ENCODE results near the gene WDTC1. TPM values are rescaled to one million over a fixed set of nuclear protein-coding genes. Genes with fewer than 3 reads are reported as not detected.

WDTC1 gene
- total RNA-seq, 1 experiment from 2014 or later: 37.1 TPM

DNA sequence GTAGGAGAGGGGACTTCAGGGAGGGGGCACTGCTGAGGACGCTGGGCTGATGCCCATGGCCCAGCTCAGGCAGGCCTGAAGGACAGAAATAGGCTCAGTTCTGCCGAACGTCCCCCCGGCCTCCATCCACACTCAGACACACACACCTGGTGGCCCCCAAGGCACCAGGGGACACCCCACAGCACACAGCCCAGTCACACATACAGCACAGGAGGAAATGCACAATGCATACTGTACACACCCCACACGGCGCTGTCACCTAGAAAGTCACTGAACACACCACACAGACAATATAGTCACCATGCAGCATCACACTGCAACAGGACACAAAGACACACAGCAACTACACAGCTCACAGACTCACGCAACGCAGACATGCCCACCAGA lies 108.0 kb downstream of the WDTC1 start:
- H3K36me3 ChIP-seq (ENCODE audit: low read depth): no peaks in the 10 kb centered on the region
- ChIA-PET POLR2A (ENCODE audit: unreplicated experiment) (interaction anchor here (0.6 kb wide), 1 partner anchor 21 kb away, joined by 7 read pairs; no protein-coding TSS in a partner anchor), CTCF (interaction anchor here (0.6 kb wide), 1 partner anchor 1531 kb away, joined by 3 read pairs; no protein-coding TSS in a partner anchor)
- H3K79me2 ChIP-seq (ENCODE audit: low read depth): no peaks in the 10 kb centered on the region
- TF ChIP-seq, protein P1, sequence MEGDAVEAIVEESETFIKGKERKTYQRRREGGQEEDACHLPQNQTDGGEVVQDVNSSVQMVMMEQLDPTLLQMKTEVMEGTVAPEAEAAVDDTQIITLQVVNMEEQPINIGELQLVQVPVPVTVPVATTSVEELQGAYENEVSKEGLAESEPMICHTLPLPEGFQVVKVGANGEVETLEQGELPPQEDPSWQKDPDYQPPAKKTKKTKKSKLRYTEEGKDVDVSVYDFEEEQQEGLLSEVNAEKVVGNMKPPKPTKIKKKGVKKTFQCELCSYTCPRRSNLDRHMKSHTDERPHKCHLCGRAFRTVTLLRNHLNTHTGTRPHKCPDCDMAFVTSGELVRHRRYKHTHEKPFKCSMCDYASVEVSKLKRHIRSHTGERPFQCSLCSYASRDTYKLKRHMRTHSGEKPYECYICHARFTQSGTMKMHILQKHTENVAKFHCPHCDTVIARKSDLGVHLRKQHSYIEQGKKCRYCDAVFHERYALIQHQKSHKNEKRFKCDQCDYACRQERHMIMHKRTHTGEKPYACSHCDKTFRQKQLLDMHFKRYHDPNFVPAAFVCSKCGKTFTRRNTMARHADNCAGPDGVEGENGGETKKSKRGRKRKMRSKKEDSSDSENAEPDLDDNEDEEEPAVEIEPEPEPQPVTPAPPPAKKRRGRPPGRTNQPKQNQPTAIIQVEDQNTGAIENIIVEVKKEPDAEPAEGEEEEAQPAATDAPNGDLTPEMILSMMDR (conservative IDR thresholded peaks at IDR 0.05): no peak
- no peaks in the 10 kb centered on the region for H3K27me3 ChIP-seq (ENCODE audit: insufficient read depth, low read depth)
- H3K9me3 ChIP-seq (ENCODE audit: insufficient read depth, low read depth): no peaks in the 10 kb centered on the region
- H3K27ac ChIP-seq: peak overlapping the region; percentile 34; the same call in 1 of the 2 replicates
- peak overlapping the region; percentile 70 for H3K4me3 ChIP-seq
- peaks cover 24% of the 10 kb centered on the region for H3K4me1 ChIP-seq (replicated peaks; ENCODE audit: insufficient read depth)
- DNase-seq: no peak
- H3K9me2 ChIP-seq (ENCODE audit: insufficient read depth): no peaks in the 10 kb centered on the region
- H3F3A ChIP-seq (ENCODE audit: insufficient read depth, low read depth): peaks cover 23% of the 10 kb centered on the region; the same call in 1 of the 2 replicates
- H3K4me2 ChIP-seq: peak overlapping the region; percentile 97
- H4K20me1 ChIP-seq (ENCODE audit: insufficient read depth): no peaks in the 10 kb centered on the region
- intact Hi-C loops (cut with micrococcal nuclease; ENCODE audit: unreplicated experiment): no loop called here
- TSS peak; percentile 76 for BruUV-seq (replicated peaks)
- H2AFZ ChIP-seq: peak overlapping the region; percentile 72; the same call in 1 of the 2 replicates

DNA sequence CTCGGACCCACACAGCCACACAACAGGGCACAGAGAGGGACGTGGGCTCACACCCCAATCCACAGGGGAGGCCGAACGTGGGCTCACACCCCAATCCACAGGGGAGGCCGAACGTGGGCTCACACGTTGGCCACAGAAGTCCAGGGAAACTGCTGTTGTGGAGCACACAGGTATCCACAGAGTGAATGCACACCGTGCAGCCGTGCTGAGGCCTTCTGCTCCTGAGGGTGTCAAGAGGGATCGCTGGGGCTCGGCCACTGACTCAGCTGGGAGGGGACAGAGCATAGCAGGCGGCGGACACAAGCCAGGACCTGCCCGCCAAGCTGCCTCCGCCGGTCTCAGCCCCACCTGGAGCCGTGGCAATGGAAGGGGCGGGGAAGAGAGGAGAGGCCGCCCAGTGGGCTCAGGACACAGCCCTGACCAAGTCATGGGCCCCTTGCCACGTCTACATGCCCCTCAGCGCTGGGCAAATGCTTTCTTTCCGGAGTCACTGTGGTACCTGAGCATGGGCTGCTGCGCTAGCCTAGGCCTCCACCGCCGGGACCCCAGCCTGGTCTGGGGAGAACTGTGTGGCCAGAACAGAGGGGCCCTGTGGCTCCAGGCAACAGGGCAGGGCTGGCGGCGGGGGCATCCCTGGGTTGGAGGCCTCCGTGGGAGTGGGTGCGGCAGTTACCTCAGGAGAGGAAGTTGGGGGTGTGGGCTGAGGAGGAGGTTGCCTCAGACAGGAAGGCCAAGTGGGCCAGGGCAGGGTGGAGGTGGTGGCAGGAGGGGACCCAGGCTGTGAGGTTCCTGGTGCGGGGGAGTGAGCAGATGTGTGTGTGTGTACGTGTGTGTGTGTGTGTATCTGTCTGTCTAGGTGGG lies 108.6 kb downstream of the WDTC1 start:
- Histone ChIP-seq H2AFZ (peak overlapping the region; percentile 75; the same call in 1 of the 2 replicates), H3K36me3 (ENCODE audit: low read depth) (no peaks in the 10 kb centered on the region), H3K9me2 (ENCODE audit: insufficient read depth) (no peaks in the 10 kb centered on the region), H3K27me3 (ENCODE audit: insufficient read depth, low read depth) (no peaks in the 10 kb centered on the region), H4K20me1 (ENCODE audit: insufficient read depth) (no peaks in the 10 kb centered on the region), H3K9me3 (ENCODE audit: insufficient read depth, low read depth) (no peaks in the 10 kb centered on the region), H3K79me2 (ENCODE audit: low read depth) (no peaks in the 10 kb centered on the region), H3K4me1 (replicated peaks; ENCODE audit: insufficient read depth) (peaks cover 24% of the 10 kb centered on the region), H3F3A (ENCODE audit: insufficient read depth, low read depth) (peaks cover 23% of the 10 kb centered on the region; the same call in 1 of the 2 replicates), H3K27ac (0 out of 2 replicates have a peak overlapping the region, but pooled peaks have one; percentile 37), H3K4me3 (peak overlapping the region; percentile 70), H3K4me2 (peak overlapping the region; percentile 97)
- peak; percentile 62 to 89 for DNase-seq
- intact Hi-C loops (cut with micrococcal nuclease; ENCODE audit: unreplicated experiment): loop anchor here (1.0 kb wide), 2 partner anchors 21 to 23 kb away; partner anchors contain the start of genes MAP3K6 and TMEM222
- TF ChIP-seq, protein P1 (conservative IDR thresholded peaks at IDR 0.05): no peak
- no peak for TF ChIP-seq EZH2 (IDR thresholded peaks at IDR 0.05; ENCODE audit: low read depth)
- no TSS peak for BruUV-seq (replicated peaks)
- ChIA-PET CTCF (interaction anchor here (0.6 to 1.6 kb wide), 2 partner anchors 42 to 1530 kb away, joined by 3 read pairs; no protein-coding TSS in a partner anchor), POLR2A (ENCODE audit: unreplicated experiment) (interaction anchor here (0.6 to 0.8 kb wide), 2 partner anchors 22 to 39 kb away, joined by 4 to 5 read pairs; no protein-coding TSS in a partner anchor)

DNA sequence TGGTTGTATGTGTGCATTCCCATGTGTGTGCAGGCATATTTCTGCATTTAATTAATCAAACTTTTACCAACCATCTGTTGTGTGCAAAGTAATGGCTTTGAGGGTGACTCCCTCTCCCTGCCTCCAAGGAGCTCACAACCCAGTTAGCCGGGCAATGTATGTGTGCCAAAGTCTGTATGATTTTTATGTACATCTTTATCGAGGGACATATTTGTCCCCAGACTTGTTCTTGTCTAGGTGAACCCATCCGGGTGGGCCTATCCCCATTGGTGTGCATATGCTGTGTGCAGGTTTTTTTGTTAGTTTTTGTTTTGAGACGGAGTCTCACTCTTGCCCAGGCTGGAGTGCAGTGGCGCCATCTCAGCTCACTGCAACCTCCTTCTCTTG lies 109.2 kb downstream of the WDTC1 start:
- peaks cover 24% of the 10 kb centered on the region for H3K4me1 ChIP-seq (replicated peaks; ENCODE audit: insufficient read depth)
- no peaks in the 10 kb centered on the region for H3K9me3 ChIP-seq (ENCODE audit: insufficient read depth, low read depth)
- H4K20me1 ChIP-seq (ENCODE audit: insufficient read depth): no peaks in the 10 kb centered on the region
- H3K9me2 ChIP-seq (ENCODE audit: insufficient read depth): no peaks in the 10 kb centered on the region
- no peaks in the 10 kb centered on the region for H3K36me3 ChIP-seq (ENCODE audit: low read depth)
- H3F3A ChIP-seq (ENCODE audit: insufficient read depth, low read depth): peaks cover 23% of the 10 kb centered on the region; the same call in 1 of the 2 replicates
- no peaks in the 10 kb centered on the region for H3K27me3 ChIP-seq (ENCODE audit: insufficient read depth, low read depth)
- POLR2A ChIA-PET (ENCODE audit: unreplicated experiment): interaction anchor here (0.8 kb wide), 1 partner anchor 22 kb away, joined by 4 read pairs; no protein-coding TSS in a partner anchor
- CTCF ChIA-PET: interaction anchor here (1.6 kb wide), 1 partner anchor 42 kb away, joined by 3 read pairs; no protein-coding TSS in a partner anchor
- H2AFZ ChIP-seq: no peak overlapping the region
- no peak overlapping the region for H3K27ac ChIP-seq
- no peak for TF ChIP-seq EZH2 (IDR thresholded peaks at IDR 0.05; ENCODE audit: low read depth)
- TF ChIP-seq, protein P1 (conservative IDR thresholded peaks at IDR 0.05): no peak
- peak overlapping the region; percentile 97 for H3K4me2 ChIP-seq
- H3K4me3 ChIP-seq: peak overlapping the region; percentile 70; the same call in 1 of the 2 replicates
- intact Hi-C loops (cut with micrococcal nuclease; ENCODE audit: unreplicated experiment): loop anchor here (1.0 kb wide), 2 partner anchors 21 to 23 kb away; partner anchors contain the start of genes MAP3K6 and TMEM222
- no TSS peak for BruUV-seq (replicated peaks)
- no peaks in the 10 kb centered on the region for H3K79me2 ChIP-seq (ENCODE audit: low read depth)
- no peak for DNase-seq
